Glutamatergic neuron (in vitro differentiated cells): ENCODE measurements around the gene FEM1C. TPM values are rescaled to one million over a fixed set of nuclear protein-coding genes. Genes with fewer than 3 reads are reported as not detected.

ENCODE experiments used
- DNase-seq: peaks from one replicate; pipeline ENCODE4 v3.0.0; 2022
- H3K27ac Mint-ChIP-seq: one replicate; pipeline ENCODE4 v1.8.0; 2020; ENCODE audit warnings: mild to moderate bottlenecking, mixed read lengths, inconsistent platforms; ENCODE audit not compliant: unreplicated experiment
- H3K27me3 Mint-ChIP-seq: one replicate; pipeline ENCODE4 v1.8.0; 2020; ENCODE audit warnings: mild to moderate bottlenecking, moderate library complexity, mixed read lengths, inconsistent platforms; ENCODE audit not compliant: unreplicated experiment
- H3K36me3 Mint-ChIP-seq: one replicate; pipeline ENCODE4 v1.8.0; 2020; ENCODE audit warnings: mild to moderate bottlenecking, mixed read lengths, inconsistent platforms; ENCODE audit not compliant: unreplicated experiment
- H3K4me1 Mint-ChIP-seq: one replicate; pipeline ENCODE4 v1.8.0; 2020; ENCODE audit warnings: mild to moderate bottlenecking, low read depth, mixed read lengths, inconsistent platforms; ENCODE audit not compliant: unreplicated experiment
- H3K4me3 Mint-ChIP-seq: one replicate; pipeline ENCODE4 v1.8.0; 2020; ENCODE audit warnings: mild to moderate bottlenecking, mixed read lengths, inconsistent platforms; ENCODE audit not compliant: unreplicated experiment
- H3K9me3 Mint-ChIP-seq: one replicate; pipeline ENCODE4 v1.8.0; 2020; ENCODE audit warnings: mild to moderate bottlenecking, moderate library complexity, mixed read lengths, inconsistent platforms; ENCODE audit not compliant: unreplicated experiment
- CTCF ChIP-seq: fragments of 200-600 bp; sonication (generic); IDR thresholded peaks from one replicate; pipeline ENCODE4 v1.5.0; 2021; ENCODE audit not compliant: partially characterized antibody, unreplicated experiment
- total RNA-seq: library from RNA; stranded (reverse); fragmentation: NEBNext Ultra II Directional; extraction: Animal tissue kit (Norgen Biotek cat#: 25700); gene quantifications from one replicate; pipeline ENCODE4 v1.2.1, GENCODE V29; 2021; ENCODE audit not compliant: unreplicated experiment

The FEM1C gene
- total RNA-seq, 1 donor from 2014 or later, result 20.2 TPM

- Mint-ChIP-seq H3K4me3 (no peak overlapping the region), H3K27me3 (no peaks in the 10 kb centered on the region), H3K4me1 (peaks cover 11% of the 10 kb centered on the region), H3K9me3 (no peaks in the 10 kb centered on the region), H3K36me3 (no peaks in the 10 kb centered on the region), H3K27ac (no peak overlapping the region)
- TF ChIP-seq CTCF, result no peak
- no peak for DNase-seq
These were observed 18.0 kb downstream of the FEM1C start for GRCh38 chr5:115526604-115527003.

- no peak for TF ChIP-seq CTCF
- H3K9me3 Mint-ChIP-seq, result no peaks in the 10 kb centered on the region
- H3K4me3 Mint-ChIP-seq, result no peak overlapping the region
- peaks cover 8% of the 10 kb centered on the region for H3K4me1 Mint-ChIP-seq
- no peak overlapping the region for H3K27ac Mint-ChIP-seq
- DNase-seq, result no peak
- H3K27me3 Mint-ChIP-seq, result no peaks in the 10 kb centered on the region
- no peaks in the 10 kb centered on the region for H3K36me3 Mint-ChIP-seq
These were observed 20.3 kb downstream of the FEM1C start for GRCh38 chr5:115524199-115524847.

GRCh38 chr5:115522832-115523403, 21.7 kb downstream of the FEM1C start:
- Mint-ChIP-seq H3K9me3 (no peaks in the 10 kb centered on the region), H3K4me3 (no peak overlapping the region), H3K27me3 (no peaks in the 10 kb centered on the region), H3K36me3 (no peaks in the 10 kb centered on the region), H3K27ac (no peak overlapping the region), H3K4me1 (no peaks in the 10 kb centered on the region)
- no peak for DNase-seq
- no peak for TF ChIP-seq CTCF

- Mint-ChIP-seq H3K4me3 (no peak overlapping the region), H3K27ac (no peak overlapping the region), H3K36me3 (no peaks in the 10 kb centered on the region), H3K27me3 (no peaks in the 10 kb centered on the region), H3K9me3 (no peaks in the 10 kb centered on the region), H3K4me1 (no peaks in the 10 kb centered on the region)
- DNase-seq, result no peak
- TF ChIP-seq CTCF, result no peak
These were observed 24.4 kb downstream of the FEM1C start for GRCh38 chr5:115520191-115520590.

GRCh38 chr5:115516372-115516771, 28.2 kb downstream of the FEM1C start:
- Mint-ChIP-seq H3K27ac (no peak overlapping the region), H3K27me3 (no peaks in the 10 kb centered on the region), H3K9me3 (peaks cover 1% of the 10 kb centered on the region), H3K4me1 (no peaks in the 10 kb centered on the region), H3K36me3 (no peaks in the 10 kb centered on the region), H3K4me3 (no peak overlapping the region)
- TF ChIP-seq CTCF, result no peak
- DNase-seq, result no peak
